Bronchial epithelial cell (primary cell): ENCODE data around the gene LMF2. TPM values are rescaled to one million over a fixed set of nuclear protein-coding genes. Genes with fewer than 3 reads are reported as not detected.

Source experiments
- DNase-seq: peaks from one replicate; pipeline ENCODE4 v3.0.0-alpha.2; 2010; ENCODE audit warnings: low read depth
- FAIRE-seq: peaks from 2 replicates; lab custom pipeline; 2011; peaks lifted over from hg19 to GRCh38; lab: Jason Lieb, UNC
- H3K27me3 ChIP-seq: 2 replicates; pipeline ENCODE4 v1.5.1; 2011; ENCODE audit warnings: low read length; ENCODE audit not compliant: control insufficient read depth, insufficient read depth
- H3K36me3 ChIP-seq: 2 replicates; pipeline ENCODE4 v1.5.1; 2011; ENCODE audit warnings: low read length; ENCODE audit not compliant: control insufficient read depth, insufficient read depth
- H3K4me3 ChIP-seq: 2 replicates; pipeline ENCODE4 v1.5.1; 2011; ENCODE audit warnings: mild to moderate bottlenecking, low read depth, low read length, control low read depth
- CTCF ChIP-seq: IDR thresholded peaks from 2 replicates; pipeline ENCODE4 v1.5.1; 2011; ENCODE audit warnings: mild to moderate bottlenecking, moderate library complexity, low read length, control low read depth, inconsistent platforms; ENCODE audit not compliant: insufficient read depth, severe bottlenecking
- total RNA-seq: library from RNA; depleted of rRNA; stranded (reverse); fragments of >200 nt; gene quantifications from 2 replicates; pipeline ENCODE4 v1.2.1, GENCODE V29; 2014

LMF2 gene
- total RNA-seq, 1 donor from 2014 or later, result 10.3 TPM

DNA sequence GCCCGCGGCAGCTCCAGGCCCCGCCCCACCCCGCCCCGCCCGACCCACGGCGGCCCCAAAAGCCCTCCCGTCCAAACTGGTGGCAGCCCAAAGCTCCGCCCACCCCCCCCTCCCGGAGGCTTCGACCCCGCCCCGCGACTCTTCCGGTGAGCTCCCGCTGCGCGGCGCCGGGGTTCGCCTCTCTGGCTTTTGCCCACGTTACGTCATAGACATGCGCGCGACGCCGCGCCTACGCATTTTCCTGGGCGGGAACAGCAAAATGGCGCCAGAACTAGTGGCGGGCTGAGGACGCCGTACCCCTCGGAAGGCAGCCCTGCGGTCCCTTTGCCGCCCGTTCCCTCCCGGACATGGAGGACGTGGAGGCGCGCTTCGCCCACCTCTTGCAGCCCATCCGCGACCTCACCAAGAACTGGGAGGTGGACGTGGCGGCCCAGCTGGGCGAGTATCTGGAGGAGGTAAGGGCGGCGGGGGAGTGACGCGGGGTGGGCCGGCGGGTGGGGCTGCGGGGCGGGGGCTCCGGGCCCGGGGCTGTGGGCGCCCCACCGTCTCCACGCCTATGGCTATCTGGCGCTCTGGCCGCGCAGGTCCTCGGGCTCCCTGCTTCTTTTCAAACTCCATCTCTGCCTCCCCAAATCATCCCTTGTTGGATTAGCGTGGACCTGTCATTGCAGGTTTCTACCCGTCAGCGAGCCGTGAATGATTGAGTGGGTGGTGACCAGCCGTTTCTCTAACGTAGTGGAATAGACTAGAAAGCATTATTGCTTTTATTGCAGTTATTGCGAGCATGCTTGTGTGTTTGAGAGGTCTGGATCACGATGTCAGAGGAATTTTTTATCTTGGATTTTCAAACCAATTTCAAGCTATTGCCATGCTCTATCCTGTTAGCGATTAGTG, 736 bp upstream of the LMF2 start, which contains the start of gene NCAPH2:
NCAPH2 (plus strand) TSS at position 234 of the 894 bp plus-strand sequence; CDS start at position 348, 114 bp downstream.
- DNase-seq, result peak; percentile 86
- Histone ChIP-seq H3K27me3 (no peaks in the 10 kb centered on the region), H3K4me3 (peak within 1 kb of the TSS; percentile 97), H3K36me3 (peaks cover 13% of the 10 kb centered on the region)
- TF ChIP-seq CTCF, result peak; percentile 15
- no peak for FAIRE-seq

GRCh38 chr22:50506611-50507420, 686 bp downstream of the LMF2 start:
- no peak for FAIRE-seq
- Histone ChIP-seq H3K27me3 (no peaks in the 10 kb centered on the region), H3K36me3 (peaks cover 15% of the 10 kb centered on the region), H3K4me3 (peak overlapping the region; percentile 97)
- no peak for TF ChIP-seq CTCF
- peak; percentile 28 for DNase-seq

DNA sequence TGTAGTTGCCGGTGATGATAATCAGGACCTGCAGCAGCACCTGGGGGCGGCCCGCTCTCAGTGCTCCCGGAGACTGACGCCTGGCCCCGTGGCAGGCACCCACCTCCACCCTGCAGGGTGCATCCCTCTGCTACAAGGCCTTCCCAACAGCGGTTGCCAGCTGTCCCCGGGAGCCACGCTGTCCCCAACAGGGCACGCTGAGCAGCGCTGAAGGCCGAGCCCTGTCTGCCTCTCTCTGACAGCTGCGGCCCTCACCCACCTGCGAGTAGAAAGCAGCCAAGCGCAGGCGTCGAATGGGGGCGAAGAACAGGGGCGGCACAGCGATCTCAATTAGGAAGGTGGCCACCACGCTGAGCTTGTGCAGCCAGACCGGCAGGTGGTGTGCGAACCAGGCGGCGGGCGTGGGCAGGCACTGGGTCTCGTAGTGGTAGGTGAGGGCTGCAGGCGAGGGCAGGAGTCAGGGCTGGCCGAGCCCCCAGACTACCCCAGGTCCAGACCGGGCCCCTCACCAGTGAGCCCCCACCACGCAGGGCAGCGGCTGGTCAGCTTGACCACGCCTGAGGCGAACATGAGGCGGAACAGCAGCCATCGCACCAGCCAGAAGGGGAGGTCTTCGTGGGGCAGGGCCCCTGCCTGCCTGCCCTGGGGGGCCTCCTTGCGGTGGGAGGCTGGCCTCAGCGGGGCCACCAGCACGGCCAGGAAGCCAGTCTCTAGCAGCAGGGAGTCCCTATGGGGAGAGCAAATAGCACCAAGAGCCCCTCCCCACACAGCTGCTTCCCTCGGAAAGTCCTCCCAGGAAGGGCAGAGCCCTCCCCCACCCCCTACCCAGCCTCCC, 1.5 kb downstream of the LMF2 start:
- peaks cover 15% of the 10 kb centered on the region for H3K36me3 ChIP-seq
- no peak for TF ChIP-seq CTCF
- DNase-seq, result no peak
- H3K27me3 ChIP-seq, result no peaks in the 10 kb centered on the region
- H3K4me3 ChIP-seq, result no peak overlapping the region
- no peak for FAIRE-seq

GRCh38 chr22:50505276-50505775, 2.2 kb downstream of the LMF2 start:
- Histone ChIP-seq H3K36me3 (peaks cover 15% of the 10 kb centered on the region), H3K4me3 (no peak overlapping the region), H3K27me3 (no peaks in the 10 kb centered on the region)
- DNase-seq (no peak), FAIRE-seq (no peak)
- no peak for TF ChIP-seq CTCF

DNA sequence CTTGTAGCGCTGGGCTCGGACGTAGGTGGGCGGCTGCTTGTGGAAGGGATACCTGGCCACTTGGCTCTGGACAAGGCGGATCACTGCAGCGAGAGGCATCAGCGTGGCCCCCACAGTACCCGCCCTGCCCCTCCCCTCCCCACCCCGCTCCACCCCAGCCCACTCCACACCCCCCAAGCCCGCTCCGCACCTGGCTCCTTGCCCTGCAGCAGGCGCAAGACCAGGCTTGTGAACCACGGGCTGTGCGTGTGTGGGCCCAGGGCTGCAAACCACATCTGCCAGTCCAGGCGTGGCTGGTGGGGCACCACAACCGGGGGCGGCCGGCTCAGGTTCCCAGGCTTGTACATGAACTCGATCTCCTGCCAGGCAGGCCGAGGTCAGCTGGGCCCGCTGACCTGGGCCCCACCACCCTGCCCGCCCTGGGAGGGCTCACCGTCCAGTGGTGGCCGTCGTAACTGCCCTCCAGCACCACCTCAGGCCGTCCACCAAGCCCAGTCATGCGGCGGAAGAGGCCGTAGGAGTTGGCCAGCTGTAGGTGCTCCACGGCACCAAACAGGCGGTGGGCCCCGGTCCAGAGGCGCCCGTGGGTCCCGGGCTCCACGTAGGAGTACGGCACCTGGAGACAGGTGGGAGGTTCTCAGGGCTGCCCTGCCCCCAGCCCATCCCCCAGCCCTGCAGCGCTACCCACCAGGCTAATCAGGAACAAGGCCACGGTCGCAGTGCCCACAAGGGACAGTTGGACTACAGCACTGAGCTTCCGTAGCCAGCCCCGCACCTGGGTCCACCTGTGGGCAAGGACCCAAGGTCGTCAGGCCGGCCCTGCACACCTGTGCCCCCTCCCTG, 2.9 kb downstream of the LMF2 start:
- FAIRE-seq (no peak), DNase-seq (peak; percentile 68)
- TF ChIP-seq CTCF, result no peak
- no peak overlapping the region for H3K4me3 ChIP-seq
- H3K27me3 ChIP-seq, result no peaks in the 10 kb centered on the region
- H3K36me3 ChIP-seq, result peaks cover 15% of the 10 kb centered on the region
